ENCODE measurements around the gene LRRN2. TPM values are rescaled to one million over a fixed set of nuclear protein-coding genes. Genes with fewer than 3 reads are reported as not detected.
A peak's percentile ranks its signal among the peaks of the same experiment; 100 is the strongest.
"Not testable (repeated sequence)": the region's sequence is repeated elsewhere in the genome, so short reads cannot be mapped to it uniquely, and the experiment has no call there.

Gene LRRN2
- total RNA-seq, 2 experiments from 2014 or later = not detected

DNA sequence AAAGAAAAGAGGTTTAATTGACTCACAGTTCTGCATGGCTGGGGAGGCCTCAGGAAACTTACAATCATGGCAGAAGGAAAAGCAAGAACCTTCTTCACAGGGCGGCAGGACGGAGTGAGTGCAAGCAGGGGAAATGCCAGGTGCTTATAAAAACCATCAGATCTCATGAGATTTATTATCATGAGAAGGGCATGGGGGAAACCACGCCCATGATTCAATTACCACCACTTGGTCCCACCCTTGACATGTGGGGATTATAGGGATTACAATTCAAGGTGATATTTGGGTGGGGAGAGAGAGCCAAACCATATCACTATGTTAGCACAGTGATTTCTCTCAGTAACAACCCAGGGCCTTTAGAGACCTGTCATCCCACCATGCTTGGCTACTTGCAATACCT, 39.9 kb downstream of the LRRN2 start:
- H3K27me3 Mint-ChIP-seq = no peaks in the 10 kb centered on the region
- H3K36me3 Mint-ChIP-seq = no peaks in the 10 kb centered on the region

DNA sequence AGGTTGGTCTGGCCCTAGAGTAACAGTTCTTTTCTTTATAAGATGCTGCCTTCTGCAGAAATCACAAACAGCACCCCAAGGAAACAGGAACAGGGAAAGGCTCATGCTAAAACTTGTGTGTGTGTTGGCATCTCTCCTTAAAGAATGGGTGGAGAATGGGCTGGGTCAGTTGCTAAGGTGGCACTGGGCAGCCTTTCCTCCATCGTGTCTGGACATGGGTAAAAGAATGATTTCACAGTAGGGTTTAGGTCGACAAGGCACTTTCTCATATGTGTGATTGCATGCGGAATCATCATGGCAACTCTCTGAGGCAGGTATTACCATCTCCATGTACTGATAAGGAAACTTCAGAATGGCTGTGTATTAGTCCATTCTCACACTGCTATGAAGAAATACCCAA, 40.3 kb downstream of the LRRN2 start:
- Mint-ChIP-seq H3K4me1 (peaks cover 4% of the 10 kb centered on the region), H3K9me3 (no peaks in the 10 kb centered on the region), H3K4me3 (no peak overlapping the region), H3K27me3 (no peaks in the 10 kb centered on the region), H3K27ac (no peak overlapping the region), H3K36me3 (no peaks in the 10 kb centered on the region)
- no peak for DNase-seq

More for the DNA sequence above, 39.9 kb downstream of the LRRN2 start:
- Mint-ChIP-seq H3K27ac (no peak overlapping the region), H3K4me1 (peaks cover 4% of the 10 kb centered on the region), H3K4me3 (no peak overlapping the region), H3K9me3 (no peaks in the 10 kb centered on the region)
- DNase-seq = no peak

DNA sequence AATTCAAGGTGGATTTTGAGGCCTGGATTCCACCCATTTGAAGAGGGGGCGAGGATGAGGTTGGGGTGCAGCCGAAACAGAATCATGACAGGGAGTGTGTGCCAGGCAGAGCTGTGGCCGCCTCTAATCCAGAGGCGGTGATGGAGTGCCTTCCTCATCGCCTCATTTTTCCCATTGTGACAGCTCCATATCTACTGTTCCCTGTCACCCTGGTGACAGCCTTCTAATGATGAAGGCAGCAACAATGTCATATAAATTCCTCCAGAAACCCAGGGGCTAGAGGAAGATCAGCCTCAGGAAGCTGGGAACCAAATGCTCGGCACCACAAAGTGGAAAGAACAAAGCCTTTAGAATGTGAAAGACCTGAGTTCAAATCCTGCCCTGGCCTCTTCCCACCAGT, 42.0 kb downstream of the LRRN2 start:
- DNase-seq = no peak
- Mint-ChIP-seq H3K4me3 (no peak overlapping the region), H3K9me3 (no peaks in the 10 kb centered on the region), H3K36me3 (no peaks in the 10 kb centered on the region), H3K4me1 (peaks cover 4% of the 10 kb centered on the region), H3K27me3 (no peaks in the 10 kb centered on the region), H3K27ac (no peak overlapping the region)

DNA sequence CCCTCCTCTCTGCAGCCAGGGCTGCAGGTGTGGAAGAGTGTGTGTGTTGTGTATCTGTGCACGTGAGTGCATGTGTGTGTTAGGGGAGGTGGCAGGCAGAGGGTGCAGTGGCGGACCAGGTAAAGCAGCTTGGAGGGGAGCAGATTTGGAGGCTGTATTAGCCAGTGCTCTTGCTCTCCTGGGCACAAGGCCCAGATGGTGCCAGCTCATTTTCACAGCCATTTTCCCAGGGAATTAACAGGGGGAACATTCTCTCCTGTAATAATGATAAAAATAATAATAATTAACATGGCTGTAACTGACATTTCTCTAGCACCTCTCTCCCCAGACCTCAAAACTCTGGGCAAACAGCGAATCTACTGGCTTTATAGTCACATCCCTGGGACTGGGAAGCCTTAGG, 43.6 kb downstream of the LRRN2 start:
- Mint-ChIP-seq H3K4me1 (no peaks in the 10 kb centered on the region), H3K36me3 (no peaks in the 10 kb centered on the region), H3K4me3 (no peak overlapping the region)

DNA sequence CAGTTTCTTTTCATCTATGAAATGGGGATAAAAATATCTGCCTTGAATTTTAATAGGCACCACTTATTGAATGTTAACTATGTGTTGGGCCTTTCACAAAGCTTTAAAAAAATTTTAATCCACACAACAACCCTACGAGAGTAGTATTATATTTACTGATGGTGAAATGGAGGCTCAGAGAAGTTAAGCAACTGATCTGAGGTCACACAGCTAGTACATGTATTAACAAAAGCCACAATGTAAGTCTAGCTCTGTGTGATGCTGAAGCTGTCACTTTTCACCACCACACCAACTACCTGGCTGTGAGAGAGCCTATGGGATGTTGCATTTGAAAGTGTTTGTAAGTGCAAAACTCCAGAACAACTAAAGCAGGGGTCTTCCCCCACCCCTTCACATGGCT, 44.1 kb downstream of the LRRN2 start:
- no peaks in the 10 kb centered on the region for H3K9me3 Mint-ChIP-seq
- H3K4me1 Mint-ChIP-seq = no peaks in the 10 kb centered on the region
- no peak overlapping the region for H3K4me3 Mint-ChIP-seq
- no peaks in the 10 kb centered on the region for H3K27me3 Mint-ChIP-seq
- no peaks in the 10 kb centered on the region for H3K36me3 Mint-ChIP-seq
- no peak for DNase-seq
- no peak overlapping the region for H3K27ac Mint-ChIP-seq

More for the DNA sequence above, 43.6 kb downstream of the LRRN2 start:
- H3K9me3 Mint-ChIP-seq = no peaks in the 10 kb centered on the region
- DNase-seq = no peak
- H3K27me3 Mint-ChIP-seq = no peaks in the 10 kb centered on the region
- H3K27ac Mint-ChIP-seq = no peak overlapping the region

DNA sequence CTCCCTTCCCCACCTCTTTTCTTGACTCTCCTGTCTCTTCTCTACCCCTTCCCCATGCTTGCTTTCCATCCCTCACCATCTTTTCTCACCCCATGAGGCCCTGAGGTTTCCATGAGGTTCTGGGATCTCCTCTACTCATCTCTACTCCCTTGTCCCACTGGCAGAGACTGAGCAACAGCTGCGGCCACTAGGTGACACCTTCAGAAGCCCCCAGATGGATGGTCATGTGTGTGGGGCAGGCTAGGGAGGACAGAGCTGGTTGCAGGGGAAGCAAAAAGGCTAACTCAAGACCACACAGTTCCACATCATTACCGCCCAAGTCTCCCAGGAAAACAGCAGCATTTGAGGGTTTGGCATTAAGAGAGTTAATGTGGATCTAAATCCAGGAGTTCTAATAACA, 45.0 kb downstream of the LRRN2 start:
- no peaks in the 10 kb centered on the region for H3K27me3 Mint-ChIP-seq
- no peaks in the 10 kb centered on the region for H3K4me1 Mint-ChIP-seq
- no peak overlapping the region for H3K4me3 Mint-ChIP-seq
- H3K27ac Mint-ChIP-seq = no peak overlapping the region
- no peaks in the 10 kb centered on the region for H3K36me3 Mint-ChIP-seq
- H3K9me3 Mint-ChIP-seq = no peaks in the 10 kb centered on the region
- no peak for DNase-seq

DNA sequence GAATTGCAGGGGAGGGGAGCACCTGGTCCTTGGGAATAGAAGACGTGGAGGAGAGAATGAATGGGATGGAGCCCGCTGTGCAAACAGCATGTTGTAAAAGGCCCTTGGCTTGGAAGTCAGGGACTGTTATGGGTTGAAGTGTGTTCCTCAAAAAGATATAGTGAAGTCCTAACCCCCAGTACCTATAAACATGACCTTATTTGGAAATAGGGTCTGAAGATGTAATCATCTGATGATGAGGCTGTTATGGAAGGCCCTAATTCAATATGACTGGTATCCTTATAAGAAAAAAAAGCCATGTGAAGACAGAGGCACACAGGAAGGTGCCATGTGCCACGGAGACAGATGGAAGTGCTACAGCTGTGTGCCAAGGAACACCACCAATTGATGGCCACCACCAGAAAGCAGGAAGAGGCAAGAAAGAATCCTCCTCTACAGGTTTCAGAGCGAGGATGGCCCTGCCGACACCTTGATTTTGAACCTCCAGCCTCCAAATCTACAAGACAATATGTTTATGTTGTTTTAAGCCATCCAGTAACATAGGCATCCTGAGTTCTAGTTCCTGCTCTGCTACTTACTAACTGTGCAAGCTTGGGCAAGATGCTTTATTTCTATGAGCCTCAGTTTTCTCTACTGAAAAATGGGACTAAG, 51.2 kb downstream of the LRRN2 start:
- Mint-ChIP-seq H3K36me3 (no peaks in the 10 kb centered on the region), H3K27ac (no peak overlapping the region), H3K9me3 (no peaks in the 10 kb centered on the region), H3K27me3 (peaks cover 17% of the 10 kb centered on the region), H3K4me1 (no peaks in the 10 kb centered on the region), H3K4me3 (no peak overlapping the region)
- DNase-seq = no peak

DNA sequence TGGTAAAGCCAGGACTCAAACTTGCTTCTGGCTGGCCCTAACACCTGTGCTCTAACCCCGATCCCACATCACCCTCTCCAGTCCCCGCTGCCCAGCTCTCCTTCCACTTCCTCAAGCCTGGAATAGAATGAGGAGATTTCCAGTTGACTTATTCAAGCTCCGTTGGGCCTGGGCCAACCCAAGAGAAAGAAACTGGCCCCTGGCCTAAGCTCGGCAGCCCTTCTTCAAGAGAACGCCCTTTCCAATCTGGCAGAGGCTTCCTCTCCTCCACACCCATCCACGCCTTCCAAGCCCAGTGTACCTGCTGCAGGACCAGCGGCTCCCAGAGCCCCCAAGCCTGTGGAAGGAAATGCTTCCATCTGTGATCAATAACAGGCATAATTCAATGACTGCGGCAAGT, 51.9 kb downstream of the LRRN2 start:
- Mint-ChIP-seq H3K36me3 (no peaks in the 10 kb centered on the region), H3K9me3 (no peaks in the 10 kb centered on the region), H3K27me3 (peaks cover 17% of the 10 kb centered on the region), H3K27ac (no peak overlapping the region), H3K4me3 (no peak overlapping the region), H3K4me1 (no peaks in the 10 kb centered on the region)
- DNase-seq = no peak

DNA sequence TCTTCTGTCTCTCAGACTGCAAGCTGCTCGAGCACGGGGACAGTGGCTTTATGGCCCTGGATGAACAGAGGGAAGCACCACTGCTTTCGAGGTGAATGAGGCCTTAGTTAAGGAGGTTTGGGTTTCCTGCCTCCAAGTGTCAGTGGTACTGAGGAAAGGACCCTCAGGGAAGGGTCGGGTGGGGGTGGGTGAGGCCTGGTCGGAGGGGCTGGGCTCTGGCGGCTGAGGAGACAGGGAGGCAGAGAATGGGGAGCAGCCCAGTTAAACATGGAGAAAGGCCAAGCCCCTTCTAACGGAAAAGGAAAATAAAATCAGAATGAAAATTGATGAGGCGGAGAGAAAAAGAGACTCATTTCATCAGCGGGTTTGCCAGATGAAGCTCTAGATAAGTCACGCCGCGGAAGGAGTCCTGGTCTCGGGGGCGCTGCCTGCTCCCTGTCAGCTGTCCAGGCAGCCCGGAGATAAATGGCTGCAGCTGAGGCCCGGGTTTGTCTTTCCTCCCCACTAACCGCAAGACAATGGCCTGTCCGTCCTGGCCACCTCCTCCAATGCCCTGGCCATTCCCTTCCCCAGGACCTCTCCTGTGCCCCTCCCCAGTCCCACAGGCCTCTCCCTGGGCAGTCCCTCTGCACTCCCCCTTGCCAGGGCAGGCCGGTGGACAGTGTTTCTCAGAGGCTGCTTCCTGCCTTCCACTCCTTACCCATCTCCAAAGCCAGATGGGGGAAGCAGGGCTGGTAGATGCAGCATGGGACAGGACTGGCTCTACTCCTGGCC, 55.2 kb downstream of the LRRN2 start:
- Mint-ChIP-seq H3K36me3 (no peaks in the 10 kb centered on the region), H3K4me3 (no peak overlapping the region), H3K27me3 (peaks cover 17% of the 10 kb centered on the region), H3K27ac (no peak overlapping the region), H3K9me3 (no peaks in the 10 kb centered on the region), H3K4me1 (no peaks in the 10 kb centered on the region)
- DNase-seq = no peak

DNA sequence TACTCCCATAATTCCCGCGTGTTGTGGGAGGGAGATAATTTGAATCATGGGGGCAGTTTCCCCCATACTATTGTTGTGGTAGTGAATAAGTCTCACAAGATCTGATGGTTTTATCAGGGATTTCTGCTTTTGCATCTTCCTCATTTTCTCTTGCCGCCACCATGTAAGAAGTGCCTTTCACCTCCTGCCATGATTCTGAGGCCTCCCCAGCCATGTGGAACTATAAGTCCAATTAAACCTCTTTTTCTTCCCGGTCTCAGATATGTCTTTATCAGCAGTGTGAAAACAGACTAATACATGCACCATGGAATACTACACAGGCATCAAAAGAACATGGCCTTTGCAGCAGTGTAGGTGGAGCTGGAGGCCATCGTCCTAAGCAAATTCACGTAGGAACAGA, 56.1 kb downstream of the LRRN2 start:
- H3K36me3 Mint-ChIP-seq, DNase-seq, H3K27ac Mint-ChIP-seq, H3K4me3 Mint-ChIP-seq, H3K9me3 Mint-ChIP-seq, H3K4me1 Mint-ChIP-seq: not testable (repeated sequence)
- peaks cover 17% of the 10 kb centered on the region for H3K27me3 Mint-ChIP-seq

DNA sequence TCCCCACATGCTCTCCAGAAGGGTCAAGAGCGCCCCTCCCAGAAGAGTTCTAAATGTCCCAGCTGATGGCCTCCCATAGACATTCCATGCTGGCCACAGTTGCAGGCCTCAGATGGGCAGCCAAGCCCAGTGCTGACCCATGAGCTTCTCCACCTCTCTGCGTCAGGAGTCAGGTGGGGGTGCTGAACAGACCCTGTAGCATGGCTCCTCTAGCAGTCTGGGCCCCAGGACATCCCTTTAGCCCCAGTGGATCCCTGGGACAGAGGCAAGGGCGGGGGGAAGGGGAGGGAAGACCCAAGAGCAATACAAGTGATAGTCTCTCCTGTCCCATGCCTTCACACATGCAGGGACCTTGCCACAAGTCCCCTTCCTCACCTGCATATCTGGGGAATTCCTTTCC, 56.7 kb downstream of the LRRN2 start:
- no peaks in the 10 kb centered on the region for H3K4me1 Mint-ChIP-seq
- H3K4me3 Mint-ChIP-seq = no peak overlapping the region
- no peaks in the 10 kb centered on the region for H3K9me3 Mint-ChIP-seq
- H3K27me3 Mint-ChIP-seq = peaks cover 17% of the 10 kb centered on the region
- no peak overlapping the region for H3K27ac Mint-ChIP-seq
- no peaks in the 10 kb centered on the region for H3K36me3 Mint-ChIP-seq
- no peak for DNase-seq

DNA sequence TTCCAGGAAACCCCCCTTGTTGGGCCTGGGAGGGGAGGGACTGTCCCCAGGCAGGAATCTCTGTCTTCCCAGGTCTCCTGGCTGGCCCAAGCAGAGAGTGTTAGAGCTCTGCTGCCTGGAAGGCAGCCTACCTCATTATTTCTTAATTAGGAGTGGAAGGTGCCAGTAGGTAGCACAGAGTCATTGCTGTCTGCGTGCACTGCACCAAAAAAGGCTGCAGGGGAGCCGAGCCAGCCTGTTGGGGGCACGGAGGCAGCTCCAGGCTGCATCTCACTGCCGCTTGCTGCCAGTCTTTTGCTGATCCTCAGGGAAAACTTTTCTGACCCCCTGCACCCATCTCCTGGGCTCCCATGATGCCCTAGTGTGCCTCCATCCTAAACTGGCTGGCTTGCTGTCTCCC, 58.1 kb downstream of the LRRN2 start:
- no peaks in the 10 kb centered on the region for H3K4me1 Mint-ChIP-seq
- no peak overlapping the region for H3K4me3 Mint-ChIP-seq
- H3K36me3 Mint-ChIP-seq = no peaks in the 10 kb centered on the region
- H3K9me3 Mint-ChIP-seq = no peaks in the 10 kb centered on the region
- no peak overlapping the region for H3K27ac Mint-ChIP-seq
- H3K27me3 Mint-ChIP-seq = peaks cover 17% of the 10 kb centered on the region
- DNase-seq = no peak

DNA sequence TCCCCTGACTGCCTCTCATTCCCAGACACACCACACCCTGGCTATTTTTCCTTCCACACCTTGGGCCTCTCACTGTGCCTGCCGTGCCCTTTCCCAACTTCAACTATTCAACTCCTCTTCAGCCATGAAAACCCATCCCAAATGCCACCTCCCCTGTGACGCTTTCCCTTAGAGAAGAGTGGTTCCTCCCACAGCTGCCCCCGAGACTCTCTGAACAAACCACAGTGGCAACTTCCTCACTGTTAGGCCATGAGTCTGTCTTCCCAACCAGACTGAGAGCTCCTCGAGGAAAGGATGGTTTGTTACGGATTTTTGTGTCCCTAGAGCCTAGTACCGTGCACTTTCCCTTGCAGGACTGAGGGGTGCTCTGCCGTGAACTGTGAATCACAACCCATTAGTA, 59.2 kb downstream of the LRRN2 start:
- Mint-ChIP-seq H3K4me1 (no peaks in the 10 kb centered on the region), H3K27ac (no peak overlapping the region), H3K27me3 (peaks cover 9% of the 10 kb centered on the region), H3K4me3 (no peak overlapping the region), H3K36me3 (no peaks in the 10 kb centered on the region), H3K9me3 (no peaks in the 10 kb centered on the region)
- DNase-seq = no peak

DNA sequence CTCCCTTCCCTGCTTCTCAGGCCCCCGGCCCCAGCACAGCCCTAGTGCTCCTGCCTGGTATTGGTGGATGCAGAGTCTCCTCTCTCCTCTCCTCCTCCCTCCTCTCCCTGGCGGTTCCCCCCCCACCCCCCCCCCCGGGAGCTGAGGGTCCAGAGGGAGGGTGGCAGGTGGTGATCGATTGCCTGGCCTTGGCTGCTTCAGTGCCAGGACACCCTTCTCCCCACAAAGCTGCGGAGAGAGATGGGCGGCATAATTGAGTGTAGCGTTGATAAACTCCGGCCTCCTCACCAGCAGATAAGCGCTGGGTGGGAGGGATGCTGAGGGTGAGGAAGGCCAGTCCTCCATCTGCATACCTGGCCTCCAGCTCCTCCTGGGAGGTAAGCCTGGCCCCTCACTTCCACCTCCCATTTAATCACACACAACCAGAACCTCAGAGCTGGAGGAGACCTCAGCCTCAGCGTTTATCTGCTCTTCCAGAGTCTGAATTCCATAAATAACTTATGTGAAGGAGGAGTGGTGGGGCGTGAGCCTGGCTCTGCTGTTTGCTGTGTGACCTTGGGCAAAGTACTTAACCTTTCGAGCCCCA, 60.8 kb downstream of the LRRN2 start:
- Mint-ChIP-seq H3K4me1 (no peaks in the 10 kb centered on the region), H3K27me3 (no peaks in the 10 kb centered on the region), H3K36me3 (no peaks in the 10 kb centered on the region), H3K4me3 (no peak overlapping the region), H3K27ac (no peak overlapping the region), H3K9me3 (no peaks in the 10 kb centered on the region)
- no peak for DNase-seq

DNA sequence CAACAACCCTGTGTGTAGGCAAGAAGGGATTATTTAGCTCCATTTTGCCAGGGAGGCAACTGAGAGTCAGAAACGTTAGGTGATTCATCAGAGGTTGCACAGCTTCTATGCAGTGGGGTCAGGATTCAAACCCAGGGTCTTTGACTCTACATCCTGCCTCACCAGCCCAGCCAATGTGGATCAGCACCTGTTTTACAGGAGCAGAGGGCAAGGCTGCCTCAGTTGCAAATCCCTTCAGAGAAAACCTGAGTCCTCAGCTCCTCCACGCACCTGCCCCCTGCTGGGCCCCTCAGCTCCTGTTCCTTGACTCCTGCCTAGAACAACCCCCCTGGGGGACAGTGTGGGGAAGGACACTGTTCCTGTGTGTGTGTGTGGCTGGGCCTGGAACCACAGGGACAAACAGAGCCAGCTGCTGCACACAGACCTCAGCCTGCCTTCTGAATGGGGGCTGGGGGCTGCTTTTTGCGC, 61.6 kb downstream of the LRRN2 start:
- Mint-ChIP-seq H3K4me1 (no peaks in the 10 kb centered on the region), H3K27me3 (no peaks in the 10 kb centered on the region), H3K4me3 (no peak overlapping the region), H3K9me3 (no peaks in the 10 kb centered on the region), H3K36me3 (no peaks in the 10 kb centered on the region), H3K27ac (no peak overlapping the region)
- DNase-seq = peak; percentile 11

Data from activated naive CD8-positive, alpha-beta T cell treated with anti-CD3 and anti-CD28 coated beads for 36 hours (primary cell).